Activated T-helper 17 cell treated with anti-CD3 and anti-CD28 coated beads, Interleukin-2, amount 50 U/mL, for 72 hours (primary cell): ENCODE measurements around the gene C1orf159. TPM values are rescaled to one million over a fixed set of nuclear protein-coding genes. Genes with fewer than 3 reads are reported as not detected.
"Not testable (repeated sequence)": the region's sequence is repeated elsewhere in the genome, so short reads cannot be mapped to it uniquely, and the experiment has no call there.

Experiments used
- ATAC-seq: fragments of 150-1000 bp; cut with Tn5 transposase; replicated peaks from 2 replicates; pipeline ENCODE4 v1.10.0; 2021; ENCODE audit warnings: mild to moderate bottlenecking, moderate library complexity
- H3K27ac Mint-ChIP-seq: one replicate; pipeline ENCODE4 v1.8.0; 2022; ENCODE audit warnings: mixed read lengths
- H3K27me3 Mint-ChIP-seq: one replicate; pipeline ENCODE4 v1.8.0; 2022; ENCODE audit warnings: mixed read lengths
- H3K36me3 Mint-ChIP-seq: one replicate; pipeline ENCODE4 v1.8.0; 2022; ENCODE audit warnings: low read depth, mild to moderate bottlenecking, mixed read lengths
- H3K4me1 Mint-ChIP-seq: one replicate; pipeline ENCODE4 v1.8.0; 2022; ENCODE audit warnings: mixed read lengths
- H3K4me3 Mint-ChIP-seq: one replicate; pipeline ENCODE4 v1.8.0; 2022; ENCODE audit warnings: mild to moderate bottlenecking, mixed read lengths
- H3K9me3 Mint-ChIP-seq: one replicate; pipeline ENCODE4 v1.8.0; 2022; ENCODE audit warnings: mixed read lengths
- total RNA-seq, 2 donors: library from RNA; stranded (reverse); gene quantifications; one replicate each; pipeline ENCODE4 v1.2.3, GENCODE V29; 2022

The C1orf159 gene
- total RNA-seq, 2 donors from 2014 or later: 15.7 to 18.8 TPM

DNA sequence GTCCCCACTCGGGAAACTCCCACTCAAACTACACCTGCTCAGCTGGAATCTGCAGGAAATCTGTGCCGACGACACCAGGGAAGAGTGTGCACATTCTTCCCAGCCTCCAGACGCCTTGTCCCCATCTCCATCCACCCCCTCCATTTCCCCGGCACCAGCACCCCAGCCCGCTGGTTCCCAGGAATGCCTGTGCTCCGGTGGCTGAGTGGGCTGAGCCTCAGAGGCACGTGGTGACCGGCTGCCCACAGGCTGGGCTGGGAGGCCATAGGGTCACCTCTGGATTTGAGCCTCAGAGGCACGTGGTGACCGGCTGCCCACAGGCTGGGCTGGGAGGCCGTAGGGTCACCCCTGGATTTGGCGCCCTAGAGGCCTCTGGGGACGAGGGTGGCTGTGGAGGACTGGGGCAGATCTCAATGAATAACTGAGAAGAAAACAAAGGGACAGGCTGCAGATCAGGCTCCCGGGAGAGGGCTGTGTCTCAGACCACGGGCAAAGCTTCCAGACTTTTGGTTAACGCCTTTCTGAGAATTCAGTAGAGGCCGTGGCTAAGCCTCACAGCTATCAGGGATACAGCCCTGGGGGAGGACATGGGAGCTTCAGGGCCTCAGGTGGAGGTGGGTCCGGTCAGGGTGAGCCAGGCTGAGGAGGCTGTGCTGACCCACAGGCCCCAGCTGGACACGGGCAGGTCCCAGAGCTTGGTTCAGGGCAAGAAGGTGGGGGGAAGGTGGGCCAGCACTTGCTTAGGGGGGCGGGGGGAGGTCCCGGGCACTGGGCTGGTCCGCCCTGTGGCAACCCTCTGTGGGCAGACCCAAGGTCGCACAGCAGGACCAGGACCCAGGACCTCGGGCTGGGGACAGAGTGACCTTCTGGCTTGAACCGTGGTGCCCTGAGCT, 40.5 kb upstream of the C1orf159 start:
- peak overlapping the region; percentile 54 for H3K4me3 Mint-ChIP-seq

DNA sequence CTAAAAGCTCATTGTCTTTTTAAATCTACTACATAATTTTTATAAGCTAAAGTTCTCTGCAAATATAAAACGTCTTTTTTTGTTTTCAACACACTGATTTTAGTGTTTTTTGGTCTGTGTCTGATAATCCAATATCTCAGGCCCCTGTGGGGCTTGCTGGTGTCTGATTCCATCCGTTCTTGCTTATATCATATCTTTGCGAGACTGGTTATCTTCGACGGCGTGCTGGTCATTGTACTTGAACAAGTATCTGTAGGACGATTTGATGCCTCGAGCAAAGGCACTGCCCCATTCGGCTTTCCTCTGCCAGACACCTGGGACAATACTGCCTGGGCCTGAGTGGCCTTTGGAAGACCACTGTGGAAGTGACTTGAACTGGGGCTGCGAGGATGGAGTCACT, 39.4 kb upstream of the C1orf159 start:
- Mint-ChIP-seq H3K27ac (no peak overlapping the region), H3K4me3 (no peak overlapping the region), H3K4me1 (peaks cover 18% of the 10 kb centered on the region), H3K36me3 (no peaks in the 10 kb centered on the region), H3K9me3 (peaks cover 22% of the 10 kb centered on the region), H3K27me3 (no peaks in the 10 kb centered on the region)
- no peak for ATAC-seq

More for the DNA sequence above, 40.5 kb upstream of the C1orf159 start:
- no peak for ATAC-seq
- Mint-ChIP-seq H3K9me3 (peaks cover 22% of the 10 kb centered on the region), H3K27ac (no peak overlapping the region), H3K27me3 (no peaks in the 10 kb centered on the region), H3K4me1 (peaks cover 18% of the 10 kb centered on the region), H3K36me3 (no peaks in the 10 kb centered on the region)

DNA sequence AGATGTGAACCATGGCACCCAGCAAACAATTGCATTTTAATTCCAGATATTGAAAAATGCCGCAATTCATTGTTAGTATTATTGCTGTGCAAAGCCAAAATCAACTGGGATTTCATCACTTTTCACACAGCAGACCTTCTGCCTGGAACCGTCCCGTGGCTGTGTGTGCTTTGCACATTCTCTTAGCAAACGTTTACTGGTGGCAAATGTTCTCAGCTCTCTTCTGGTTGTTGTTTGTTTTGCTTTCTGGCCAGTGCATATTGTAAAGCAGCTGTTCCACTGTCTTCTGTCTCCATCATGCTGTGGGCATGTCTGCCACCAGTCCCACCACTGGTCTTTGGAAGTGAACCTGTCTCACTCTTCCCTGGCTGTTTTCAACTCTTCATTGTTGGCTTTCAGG, 38.0 kb upstream of the C1orf159 start:
- Mint-ChIP-seq H3K9me3 (peaks cover 22% of the 10 kb centered on the region), H3K27me3 (no peaks in the 10 kb centered on the region), H3K36me3 (no peaks in the 10 kb centered on the region), H3K4me1 (peaks cover 18% of the 10 kb centered on the region), H3K27ac (peak overlapping the region; percentile 66), H3K4me3 (no peak overlapping the region)
- no peak for ATAC-seq

DNA sequence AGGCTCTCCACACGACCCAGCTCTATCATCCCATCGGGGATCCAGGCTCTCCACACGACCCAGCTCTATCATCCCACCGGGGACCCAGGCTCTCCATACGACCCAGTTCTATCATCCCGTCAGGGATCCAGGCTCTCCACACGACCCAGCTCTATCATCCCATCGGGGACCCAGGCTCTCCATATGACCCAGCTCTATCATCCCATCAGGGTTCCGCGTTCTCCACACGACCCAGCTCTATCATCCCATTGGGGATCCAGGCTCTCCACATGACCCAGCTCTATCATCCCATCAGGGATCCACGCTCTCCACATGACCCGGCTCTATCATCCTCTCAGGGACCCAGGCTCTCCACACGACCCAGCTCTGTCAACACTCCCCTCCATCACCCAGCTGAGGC, 37.3 kb upstream of the C1orf159 start:
- H3K27ac Mint-ChIP-seq: peak overlapping the region; percentile 66
- not testable (repeated sequence) for H3K4me3 Mint-ChIP-seq
- peaks cover 22% of the 10 kb centered on the region for H3K9me3 Mint-ChIP-seq

DNA sequence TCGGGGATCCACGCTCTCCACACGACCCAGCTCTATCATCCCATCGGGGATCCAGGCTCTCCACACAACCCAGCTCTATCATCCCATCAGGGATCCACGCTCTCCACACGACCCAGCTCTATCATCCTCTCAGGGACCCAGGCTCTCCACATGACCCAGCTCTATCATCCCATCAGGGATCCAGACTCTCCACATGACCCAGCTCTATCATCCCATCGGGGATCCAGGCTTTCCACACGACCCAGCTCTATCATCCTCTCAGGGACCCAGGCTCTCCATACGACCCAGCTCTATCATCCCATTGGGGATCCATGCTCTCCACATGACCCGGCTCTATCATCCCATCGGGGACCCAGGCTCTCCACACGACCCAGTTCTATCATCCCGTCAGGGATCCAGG, 36.5 kb upstream of the C1orf159 start:
- ATAC-seq, H3K36me3 Mint-ChIP-seq, H3K27me3 Mint-ChIP-seq, H3K4me3 Mint-ChIP-seq: not testable (repeated sequence)
- peaks cover 22% of the 10 kb centered on the region for H3K9me3 Mint-ChIP-seq
- H3K27ac Mint-ChIP-seq: peak overlapping the region; percentile 66
- H3K4me1 Mint-ChIP-seq: peaks cover 18% of the 10 kb centered on the region

More for the DNA sequence above, 37.3 kb upstream of the C1orf159 start:
- H3K27me3 Mint-ChIP-seq, ATAC-seq, H3K36me3 Mint-ChIP-seq: not testable (repeated sequence)
- H3K4me1 Mint-ChIP-seq: peaks cover 18% of the 10 kb centered on the region

DNA sequence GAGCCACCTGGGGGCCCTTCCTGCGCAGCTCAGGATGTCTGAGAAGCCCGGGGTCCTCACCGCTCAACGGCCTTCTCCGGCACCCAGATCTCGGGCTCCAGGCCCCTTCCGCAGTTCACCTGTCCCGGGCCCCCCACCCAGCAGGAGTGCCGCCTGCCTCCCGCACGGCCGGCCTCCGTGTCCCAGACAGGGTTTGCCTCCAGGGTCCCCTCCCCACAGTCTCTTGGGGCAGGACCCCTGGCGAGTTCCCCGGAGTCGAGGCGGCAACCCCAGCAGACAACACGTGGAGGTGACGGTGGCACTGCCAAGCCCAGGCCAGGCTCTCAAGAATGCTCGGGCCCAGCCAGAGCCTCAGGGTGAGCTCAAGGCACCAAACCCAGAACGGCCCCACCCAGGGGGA, 35.4 kb upstream of the C1orf159 start:
- Mint-ChIP-seq H3K4me1 (peaks cover 18% of the 10 kb centered on the region), H3K4me3 (no peak overlapping the region), H3K36me3 (no peaks in the 10 kb centered on the region), H3K9me3 (peaks cover 22% of the 10 kb centered on the region), H3K27ac (no peak overlapping the region), H3K27me3 (no peaks in the 10 kb centered on the region)
- no peak for ATAC-seq

DNA sequence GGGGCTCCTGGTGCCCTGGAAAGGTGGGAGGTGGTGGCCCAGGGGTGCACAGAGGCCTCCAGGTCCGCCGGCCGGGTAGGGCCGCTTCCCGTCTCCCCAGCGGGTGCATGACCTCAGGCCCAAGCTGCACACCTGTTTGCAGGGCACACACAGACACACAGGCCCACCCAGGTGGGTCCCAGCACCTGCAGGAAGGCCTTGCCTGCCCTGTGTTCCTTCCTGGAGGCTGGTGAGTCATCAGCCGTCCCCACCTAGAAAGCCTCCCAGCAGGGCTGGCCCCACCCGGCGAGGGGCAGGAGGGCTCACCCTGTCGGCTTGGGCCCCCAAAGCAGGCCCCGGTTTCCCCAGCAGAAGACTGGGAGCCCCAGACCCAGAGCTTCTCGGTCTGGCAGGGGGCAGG, 34.2 kb upstream of the C1orf159 start:
- no peaks in the 10 kb centered on the region for H3K36me3 Mint-ChIP-seq
- no peak overlapping the region for H3K4me3 Mint-ChIP-seq
- peaks cover 18% of the 10 kb centered on the region for H3K4me1 Mint-ChIP-seq
- no peak overlapping the region for H3K27ac Mint-ChIP-seq
- no peaks in the 10 kb centered on the region for H3K27me3 Mint-ChIP-seq
- peaks cover 18% of the 10 kb centered on the region for H3K9me3 Mint-ChIP-seq
- ATAC-seq: no peak

DNA sequence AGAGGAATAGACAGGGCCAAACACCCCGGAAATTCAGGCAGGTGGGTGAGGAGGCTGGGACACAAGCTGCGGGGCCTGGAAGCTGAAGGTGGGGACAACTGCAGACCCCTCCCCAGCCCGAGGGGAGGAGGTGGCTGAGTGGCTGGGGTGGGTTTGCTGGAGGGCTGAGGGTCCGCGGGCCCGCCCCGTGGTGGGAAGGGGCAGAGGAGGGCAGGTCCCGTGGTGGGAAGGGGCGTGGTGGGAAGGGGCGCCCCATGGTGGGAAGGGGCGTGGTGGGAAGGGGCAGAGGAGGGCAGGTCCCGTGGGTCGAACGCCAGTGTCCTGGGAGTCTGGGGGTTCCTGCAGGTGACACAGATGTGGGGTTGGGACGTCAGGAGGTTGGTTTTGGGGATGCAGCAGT, 33.5 kb upstream of the C1orf159 start:
- no peaks in the 10 kb centered on the region for H3K27me3 Mint-ChIP-seq
- peaks cover 18% of the 10 kb centered on the region for H3K9me3 Mint-ChIP-seq
- peaks cover 18% of the 10 kb centered on the region for H3K4me1 Mint-ChIP-seq
- H3K4me3 Mint-ChIP-seq: no peak overlapping the region
- no peak for ATAC-seq
- H3K27ac Mint-ChIP-seq: no peak overlapping the region
- no peaks in the 10 kb centered on the region for H3K36me3 Mint-ChIP-seq

DNA sequence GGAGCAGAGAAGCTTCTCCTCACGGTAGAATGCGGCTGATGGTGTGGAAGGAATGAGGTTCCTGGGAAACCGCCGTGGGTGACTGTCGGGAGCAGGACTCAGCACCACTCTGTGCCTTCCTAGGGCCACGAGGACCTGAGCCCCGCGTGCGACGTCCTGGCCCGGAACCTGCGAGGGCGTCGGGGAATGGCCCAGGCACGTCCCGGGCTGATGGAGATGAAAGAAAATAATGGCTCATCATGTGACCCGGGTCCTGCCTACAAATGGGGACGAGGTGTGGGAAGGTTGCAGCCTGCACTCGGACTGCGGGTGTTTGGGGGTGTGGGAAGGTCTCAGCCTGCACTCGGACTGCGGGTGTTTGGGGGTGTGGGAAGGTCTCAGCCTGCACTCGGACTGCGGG, 32.7 kb upstream of the C1orf159 start:
- Mint-ChIP-seq H3K36me3 (no peaks in the 10 kb centered on the region), H3K27ac (peak overlapping the region; percentile 38), H3K4me1 (peaks cover 13% of the 10 kb centered on the region), H3K27me3 (no peaks in the 10 kb centered on the region), H3K4me3 (no peak overlapping the region), H3K9me3 (peaks cover 13% of the 10 kb centered on the region)
- ATAC-seq: no peak

DNA sequence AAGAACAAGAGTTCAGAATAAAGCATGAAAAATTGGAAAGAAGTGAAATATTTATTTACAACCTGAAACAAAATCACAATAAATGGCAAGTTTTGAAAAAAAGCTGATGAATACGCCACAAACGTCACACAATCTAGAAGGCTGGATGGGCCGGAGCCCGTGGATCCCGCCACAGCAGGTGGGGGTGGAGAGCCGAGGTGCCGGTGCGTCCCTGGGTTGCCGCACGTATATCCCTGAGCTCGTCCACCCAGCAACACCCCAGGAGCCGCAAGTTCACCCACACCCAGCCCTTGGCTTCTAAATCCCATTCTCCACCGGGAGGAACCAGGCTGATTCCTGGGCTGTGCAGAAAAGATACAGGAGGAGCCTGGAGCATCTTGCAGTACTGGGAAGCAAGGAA, 32.2 kb upstream of the C1orf159 start:
- Mint-ChIP-seq H3K9me3 (peaks cover 9% of the 10 kb centered on the region), H3K4me3 (no peak overlapping the region)

DNA sequence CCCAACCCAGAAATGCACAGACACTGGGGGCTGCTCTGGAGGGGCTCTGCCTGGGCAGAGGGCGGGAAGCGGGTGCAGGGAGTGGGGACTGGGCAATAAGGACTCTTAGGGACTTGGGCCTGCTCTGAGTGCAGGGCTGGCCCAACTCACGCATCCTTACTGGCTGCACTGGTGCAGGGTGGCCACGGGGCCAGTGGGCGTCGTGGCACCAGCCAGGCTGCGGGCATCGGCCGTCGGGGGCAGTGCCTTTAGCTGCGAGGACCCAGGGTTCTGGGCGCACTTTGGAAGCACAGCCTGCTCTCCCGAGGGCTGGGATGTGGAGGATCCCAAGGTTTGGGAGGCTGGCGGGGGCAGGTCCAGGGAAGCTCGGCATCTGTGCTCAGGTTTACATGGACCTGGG, 30.7 kb upstream of the C1orf159 start:
- Mint-ChIP-seq H3K4me3 (no peak overlapping the region), H3K9me3 (no peaks in the 10 kb centered on the region), H3K27ac (no peak overlapping the region), H3K36me3 (no peaks in the 10 kb centered on the region), H3K4me1 (no peaks in the 10 kb centered on the region), H3K27me3 (no peaks in the 10 kb centered on the region)
- ATAC-seq: no peak

More for the DNA sequence above, 32.2 kb upstream of the C1orf159 start:
- no peak for ATAC-seq
- Mint-ChIP-seq H3K4me1 (peaks cover 9% of the 10 kb centered on the region), H3K27ac (peak overlapping the region; percentile 38), H3K36me3 (no peaks in the 10 kb centered on the region), H3K27me3 (no peaks in the 10 kb centered on the region)

DNA sequence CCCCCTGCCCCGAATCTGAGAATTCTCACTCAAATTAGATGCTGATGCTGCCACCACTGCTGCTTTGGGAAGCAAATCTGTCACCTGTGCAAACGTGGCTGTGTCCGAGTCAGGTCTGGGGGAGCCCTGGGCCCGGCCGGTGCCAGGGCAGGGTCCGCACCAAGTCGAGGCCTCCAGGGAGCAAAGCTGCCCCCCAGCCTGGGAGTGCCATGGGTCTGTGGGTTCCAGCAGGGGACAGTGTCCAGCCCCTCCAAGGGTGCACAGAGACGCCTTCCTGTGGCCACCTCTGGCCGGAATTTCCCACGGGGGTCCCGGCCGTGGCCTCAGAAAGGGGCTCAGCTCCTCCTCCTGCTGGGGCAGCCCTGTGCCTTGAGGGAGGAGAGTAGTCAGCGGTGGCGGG, 30.1 kb upstream of the C1orf159 start:
- H3K4me3 Mint-ChIP-seq: no peak overlapping the region

DNA sequence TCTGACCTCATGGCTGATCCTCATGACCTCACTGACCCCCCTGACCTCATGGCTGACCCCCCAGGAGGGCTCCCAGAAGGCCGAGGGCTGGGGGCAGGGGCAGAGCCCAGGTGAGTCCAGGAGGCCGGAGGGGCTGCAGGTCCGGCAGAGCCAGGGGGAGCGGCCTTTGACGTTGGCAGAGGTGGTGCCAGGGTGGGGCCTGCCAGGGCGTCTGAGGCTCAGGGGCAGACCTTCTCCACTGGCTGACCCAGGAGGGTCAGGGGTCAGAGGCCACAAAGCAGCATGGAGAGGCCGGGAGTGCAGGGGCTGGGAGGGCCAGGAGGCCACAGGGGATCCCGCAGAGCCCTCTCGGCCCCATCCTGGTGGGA, 29.6 kb upstream of the C1orf159 start:
- H3K27me3 Mint-ChIP-seq: no peaks in the 10 kb centered on the region
- no peaks in the 10 kb centered on the region for H3K36me3 Mint-ChIP-seq
- peak overlapping the region; percentile 29 for H3K4me3 Mint-ChIP-seq
- H3K27ac Mint-ChIP-seq: no peak overlapping the region
- H3K4me1 Mint-ChIP-seq: no peaks in the 10 kb centered on the region
- ATAC-seq: no peak
- H3K9me3 Mint-ChIP-seq: no peaks in the 10 kb centered on the region

More for the DNA sequence above, 30.1 kb upstream of the C1orf159 start:
- H3K27ac Mint-ChIP-seq: no peak overlapping the region
- ATAC-seq: no peak
- H3K27me3 Mint-ChIP-seq: no peaks in the 10 kb centered on the region
- H3K4me1 Mint-ChIP-seq: no peaks in the 10 kb centered on the region
- no peaks in the 10 kb centered on the region for H3K36me3 Mint-ChIP-seq
- H3K9me3 Mint-ChIP-seq: no peaks in the 10 kb centered on the region

DNA sequence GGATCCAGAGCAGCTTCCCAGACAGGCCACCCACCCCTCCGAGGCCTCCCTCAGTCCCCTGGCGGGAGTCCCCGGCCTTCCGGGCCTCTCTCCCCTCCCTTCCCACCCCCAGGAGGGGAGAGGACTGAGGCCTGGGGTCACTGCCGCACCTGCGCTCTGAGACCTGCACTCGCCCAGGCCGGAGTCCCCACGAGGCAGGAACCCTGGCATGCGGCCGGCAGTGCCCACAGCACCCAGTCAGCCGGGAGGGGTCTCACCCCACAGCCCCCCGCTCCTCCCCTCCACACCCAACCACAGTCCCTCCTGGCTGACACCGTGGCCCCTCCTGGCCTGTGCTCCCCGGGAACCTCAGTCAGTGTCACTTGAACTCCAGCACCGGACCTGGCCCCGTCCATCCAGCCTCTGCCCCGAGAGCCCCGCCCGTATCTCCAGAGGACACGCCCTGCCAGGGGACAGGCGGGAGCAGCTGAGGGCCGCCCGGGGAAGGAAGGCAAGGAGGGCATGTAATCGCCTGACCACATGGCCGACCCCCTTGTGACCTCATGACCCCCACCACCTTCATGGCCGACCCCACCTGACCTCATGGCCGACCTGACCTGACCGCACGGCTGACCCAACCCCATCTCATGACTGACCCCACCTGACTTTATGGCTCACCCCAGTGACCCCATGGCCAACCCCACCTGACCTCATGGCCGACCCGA, 29.1 kb upstream of the C1orf159 start:
- Mint-ChIP-seq H3K4me1 (no peaks in the 10 kb centered on the region), H3K27me3 (no peaks in the 10 kb centered on the region), H3K4me3 (peak overlapping the region; percentile 29), H3K9me3 (no peaks in the 10 kb centered on the region), H3K36me3 (no peaks in the 10 kb centered on the region), H3K27ac (no peak overlapping the region)
- ATAC-seq: no peak
